Measurements from ENCODE around the gene PLXNA4.

PLXNA4 gene

DNA sequence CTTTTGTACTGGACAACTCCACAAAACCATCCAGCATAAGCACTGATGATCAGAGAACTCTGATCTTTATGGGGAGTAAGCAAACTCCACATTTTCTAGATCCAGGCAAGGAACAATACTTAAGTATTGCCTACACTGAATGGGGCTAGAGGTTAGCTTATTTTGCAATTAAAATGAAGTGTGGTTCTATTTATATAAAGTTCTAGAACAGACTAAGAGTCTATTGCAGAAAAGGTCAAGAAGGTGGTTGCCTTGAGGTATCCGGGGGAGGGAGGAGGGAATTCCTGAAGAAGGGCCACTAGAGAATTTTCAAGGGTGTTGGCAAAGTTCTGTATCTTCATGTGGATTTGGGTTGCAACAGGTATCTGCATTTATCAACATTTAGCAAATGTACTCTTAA lies 477.9 kb downstream of the PLXNA4 start:
- H3K27ac ChIP-seq (ENCODE audit: low read length, poor library complexity, severe bottlenecking): no peak overlapping the region
- H3K9me3 ChIP-seq (ENCODE audit: control insufficient read depth, low read length): no peaks in the 10 kb centered on the region
- no peak overlapping the region for H3K9ac ChIP-seq (ENCODE audit: low read length)
- 50% methylated on average over 1 of the region's 1 CpG for WGBS
- H3K23ac ChIP-seq (ENCODE audit: low read length in 2 of 2): no peak overlapping the region
- no peak overlapping the region for H4K91ac ChIP-seq (ENCODE audit: low read length)
- no peak overlapping the region for H2BK15ac ChIP-seq (ENCODE audit: low read depth, poor library complexity, severe bottlenecking)
- H2BK12ac ChIP-seq (ENCODE audit: low read length in 2 of 2): no peak overlapping the region
- DNase-seq: no peak
- peaks cover 6 to 46% of the 10 kb centered on the region in 2 experiments for H3K27me3 ChIP-seq (ENCODE audit: control insufficient read depth in 1 of 2, insufficient read depth in 1 of 2, low read length in 2 of 2)
- H3K79me1 ChIP-seq (replicated peaks; ENCODE audit: low read length, poor library complexity, severe bottlenecking): no peaks in the 10 kb centered on the region
- no peak overlapping the region for H3K18ac ChIP-seq (ENCODE audit: low read depth in 1 of 2, low read length in 2 of 2)
- no peak overlapping the region for H3K4me3 ChIP-seq (ENCODE audit: insufficient read depth in 1 of 2, low read depth in 1 of 2, low read length in 2 of 2)
- H3K4me1 ChIP-seq (ENCODE audit: control insufficient read depth, insufficient read depth, low read depth, low read length): no peaks in the 10 kb centered on the region
- H3K4ac ChIP-seq (ENCODE audit: low read depth in 1 of 2, low read length in 2 of 2): no peak overlapping the region
- H2BK120ac ChIP-seq (ENCODE audit: low read depth, low read length): no peak overlapping the region
- H2AK5ac ChIP-seq (ENCODE audit: low read length, severe bottlenecking): no peak overlapping the region
- no peak overlapping the region for H4K8ac ChIP-seq (ENCODE audit: low read length)
- no peak overlapping the region for H3K14ac ChIP-seq (ENCODE audit: low read length in 2 of 2)
- H2BK5ac ChIP-seq (ENCODE audit: low read depth, low read length, poor library complexity, severe bottlenecking): no peak overlapping the region
- no peaks in the 10 kb centered on the region for H3K36me3 ChIP-seq (ENCODE audit: control insufficient read depth in 1 of 2, insufficient read depth in 2 of 2, low read depth in 1 of 2, low read length in 2 of 2)
- no peak overlapping the region for H2AFZ ChIP-seq (ENCODE audit: low read depth, low read length)
- no peak overlapping the region for H3K4me2 ChIP-seq (ENCODE audit: low read length, poor library complexity, severe bottlenecking)

DNA sequence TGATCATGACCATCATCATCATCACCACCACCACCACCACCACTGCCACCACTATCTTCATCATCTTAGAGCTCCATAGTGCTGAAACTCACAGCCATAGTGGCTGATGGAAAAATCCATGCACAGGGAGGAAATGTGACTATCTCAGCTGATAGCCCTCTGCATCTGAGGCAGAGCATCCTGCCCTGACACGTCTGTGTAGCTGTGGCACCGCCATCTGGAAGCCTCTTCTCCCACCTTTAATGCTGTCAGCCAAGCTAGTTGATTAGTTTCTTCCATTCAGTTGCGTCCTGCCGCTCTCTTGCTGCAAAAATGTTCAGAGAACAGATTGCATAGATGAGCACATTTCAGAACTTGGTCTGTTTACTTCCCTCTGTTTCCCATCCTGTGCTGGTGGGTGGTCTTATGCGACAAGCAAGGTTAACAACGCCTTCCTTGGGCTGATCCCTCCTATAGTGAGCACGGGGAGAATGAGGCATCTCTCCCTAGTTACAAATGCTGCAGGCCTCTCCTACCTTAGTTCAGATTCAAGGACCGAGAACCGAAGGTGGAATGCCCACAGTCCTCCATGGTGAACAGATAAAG lies 478.6 kb downstream of the PLXNA4 start:
- Histone ChIP-seq H3K4ac (ENCODE audit: low read depth in 1 of 2, low read length in 2 of 2) (no peak overlapping the region), H2BK5ac (ENCODE audit: low read depth, low read length, poor library complexity, severe bottlenecking) (no peak overlapping the region), H3K4me1 (ENCODE audit: control insufficient read depth, insufficient read depth, low read depth, low read length) (no peaks in the 10 kb centered on the region), H4K91ac (ENCODE audit: low read length) (no peak overlapping the region), H3K27me3 (ENCODE audit: control insufficient read depth in 1 of 2, insufficient read depth in 1 of 2, low read length in 2 of 2) (peaks cover 6 to 52% of the 10 kb centered on the region in 2 experiments), H2BK12ac (ENCODE audit: low read length in 2 of 2) (no peak overlapping the region), H3K4me2 (ENCODE audit: low read length, poor library complexity, severe bottlenecking) (no peak overlapping the region), H3K4me3 (ENCODE audit: insufficient read depth in 1 of 2, low read depth in 1 of 2, low read length in 2 of 2) (no peak overlapping the region), H3K79me1 (replicated peaks; ENCODE audit: low read length, poor library complexity, severe bottlenecking) (no peaks in the 10 kb centered on the region), H3K27ac (ENCODE audit: low read length, poor library complexity, severe bottlenecking) (no peak overlapping the region), H3K9ac (ENCODE audit: low read length) (no peak overlapping the region), H3K18ac (ENCODE audit: low read depth in 1 of 2, low read length in 2 of 2) (no peak overlapping the region), H2AK5ac (ENCODE audit: low read length, severe bottlenecking) (no peak overlapping the region), H3K9me3 (ENCODE audit: control insufficient read depth, low read length) (no peaks in the 10 kb centered on the region), H2BK120ac (ENCODE audit: low read depth, low read length) (no peak overlapping the region), H3K36me3 (ENCODE audit: control insufficient read depth in 1 of 2, insufficient read depth in 2 of 2, low read depth in 1 of 2, low read length in 2 of 2) (no peaks in the 10 kb centered on the region), H3K14ac (ENCODE audit: low read length in 2 of 2) (no peak overlapping the region), H4K8ac (ENCODE audit: low read length) (no peak overlapping the region), H2AFZ (ENCODE audit: low read depth, low read length) (no peak overlapping the region), H2BK15ac (ENCODE audit: low read depth, poor library complexity, severe bottlenecking) (no peak overlapping the region), H3K23ac (ENCODE audit: low read length in 2 of 2) (no peak overlapping the region)
- no peak for DNase-seq
- 69% methylated on average over 9 of the region's 9 CpGs for WGBS

DNA sequence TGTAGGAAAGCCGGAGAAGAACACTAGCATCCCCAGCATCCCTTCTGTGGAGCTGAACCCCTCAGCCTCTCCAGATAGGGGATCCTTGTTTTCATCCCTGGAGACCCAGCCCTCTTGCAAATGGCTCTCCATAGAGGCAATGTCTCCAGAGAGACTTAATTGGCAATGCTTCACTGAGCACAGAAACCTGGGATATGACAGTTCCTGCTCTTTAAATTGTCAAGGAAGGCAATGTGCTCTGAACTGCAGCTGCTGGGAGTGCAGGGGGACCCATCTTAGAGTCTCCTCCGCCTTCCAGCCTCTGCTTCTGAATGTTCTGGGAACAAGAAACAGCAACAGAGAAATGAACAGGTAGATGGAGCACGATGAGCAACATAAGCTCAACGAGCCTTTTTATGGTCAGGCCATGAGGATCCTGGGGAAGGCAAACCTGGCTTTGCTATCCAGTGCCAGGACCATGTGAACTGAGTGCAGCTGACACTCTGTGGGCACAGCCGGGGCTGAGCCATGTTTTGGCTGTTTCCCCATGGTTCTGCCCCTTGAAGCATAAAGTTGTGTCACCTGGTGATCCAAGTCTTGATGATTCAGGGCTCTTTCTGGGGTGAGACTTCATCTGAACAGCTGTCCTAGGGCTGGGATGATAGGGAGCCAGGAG lies 481.0 kb downstream of the PLXNA4 start:
- Histone ChIP-seq H2BK15ac (ENCODE audit: low read depth, poor library complexity, severe bottlenecking) (no peak overlapping the region), H2BK5ac (ENCODE audit: low read depth, low read length, poor library complexity, severe bottlenecking) (no peak overlapping the region), H2AFZ (ENCODE audit: low read depth, low read length) (no peak overlapping the region), H2AK5ac (ENCODE audit: low read length, severe bottlenecking) (no peak overlapping the region), H3K9ac (ENCODE audit: low read length) (no peak overlapping the region), H3K18ac (ENCODE audit: low read depth in 1 of 2, low read length in 2 of 2) (no peak overlapping the region), H3K9me3 (ENCODE audit: control insufficient read depth, low read length) (no peaks in the 10 kb centered on the region), H3K27me3 (ENCODE audit: control insufficient read depth in 1 of 2, insufficient read depth in 1 of 2, low read length in 2 of 2) (peaks cover 6 to 56% of the 10 kb centered on the region in 2 experiments), H3K23ac (ENCODE audit: low read length in 2 of 2) (no peak overlapping the region), H3K4me1 (ENCODE audit: control insufficient read depth, insufficient read depth, low read depth, low read length) (no peaks in the 10 kb centered on the region), H3K4me3 (ENCODE audit: insufficient read depth in 1 of 2, low read depth in 1 of 2, low read length in 2 of 2) (no peak overlapping the region), H3K36me3 (ENCODE audit: control insufficient read depth in 1 of 2, insufficient read depth in 2 of 2, low read depth in 1 of 2, low read length in 2 of 2) (no peaks in the 10 kb centered on the region), H3K4me2 (ENCODE audit: low read length, poor library complexity, severe bottlenecking) (no peak overlapping the region), H3K4ac (ENCODE audit: low read depth in 1 of 2, low read length in 2 of 2) (no peak overlapping the region), H3K79me1 (replicated peaks; ENCODE audit: low read length, poor library complexity, severe bottlenecking) (no peaks in the 10 kb centered on the region), H3K27ac (ENCODE audit: low read length, poor library complexity, severe bottlenecking) (no peak overlapping the region), H3K14ac (ENCODE audit: low read length in 2 of 2) (no peak overlapping the region), H2BK120ac (ENCODE audit: low read depth, low read length) (no peak overlapping the region), H4K91ac (ENCODE audit: low read length) (no peak overlapping the region), H4K8ac (ENCODE audit: low read length) (no peak overlapping the region), H2BK12ac (ENCODE audit: low read length in 2 of 2) (no peak overlapping the region)
- 62% methylated on average over 5 of the region's 5 CpGs for WGBS
- no peak for DNase-seq

DNA sequence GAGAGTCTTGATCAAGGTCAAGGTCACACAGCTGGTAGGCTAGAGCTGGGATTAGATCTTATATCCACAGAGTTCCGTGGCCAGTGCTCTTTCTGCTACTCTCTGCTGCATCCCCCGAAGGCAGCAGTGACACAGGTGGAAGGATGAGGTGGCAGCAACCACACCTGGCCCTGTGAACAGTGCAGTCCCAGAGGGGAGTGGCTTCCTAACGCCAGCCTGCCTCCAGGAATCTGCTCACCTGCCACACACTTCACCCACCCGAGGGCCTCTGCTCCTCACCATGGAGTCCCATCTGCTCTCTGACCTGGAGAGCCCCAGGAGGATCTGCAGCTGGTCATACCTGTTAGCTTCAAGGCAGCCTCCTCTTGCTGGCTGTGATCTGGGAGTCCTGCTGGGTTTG lies 484.2 kb downstream of the PLXNA4 start:
- no peak for DNase-seq
- 67% methylated on average over 4 of the region's 4 CpGs for WGBS
- no peak overlapping the region for H3K9ac ChIP-seq (ENCODE audit: low read length)
- H3K9me3 ChIP-seq (ENCODE audit: control insufficient read depth, low read length): no peaks in the 10 kb centered on the region
- H4K8ac ChIP-seq (ENCODE audit: low read length): no peak overlapping the region
- no peak overlapping the region for H2BK12ac ChIP-seq (ENCODE audit: low read length in 2 of 2)
- no peaks in the 10 kb centered on the region for H3K79me1 ChIP-seq (replicated peaks; ENCODE audit: low read length, poor library complexity, severe bottlenecking)
- H2BK120ac ChIP-seq (ENCODE audit: low read depth, low read length): no peak overlapping the region
- no peaks in the 10 kb centered on the region for H3K36me3 ChIP-seq (ENCODE audit: control insufficient read depth in 1 of 2, insufficient read depth in 2 of 2, low read depth in 1 of 2, low read length in 2 of 2)
- H3K27ac ChIP-seq (ENCODE audit: low read length, poor library complexity, severe bottlenecking): no peak overlapping the region
- H3K4me2 ChIP-seq (ENCODE audit: low read length, poor library complexity, severe bottlenecking): no peak overlapping the region
- no peak overlapping the region for H4K91ac ChIP-seq (ENCODE audit: low read length)
- no peak overlapping the region for H2AK5ac ChIP-seq (ENCODE audit: low read length, severe bottlenecking)
- no peak overlapping the region for H3K18ac ChIP-seq (ENCODE audit: low read depth in 1 of 2, low read length in 2 of 2)
- H2AFZ ChIP-seq (ENCODE audit: low read depth, low read length): no peak overlapping the region
- H3K4ac ChIP-seq (ENCODE audit: low read depth in 1 of 2, low read length in 2 of 2): no peak overlapping the region
- H2BK5ac ChIP-seq (ENCODE audit: low read depth, low read length, poor library complexity, severe bottlenecking): no peak overlapping the region
- no peak overlapping the region for H2BK15ac ChIP-seq (ENCODE audit: low read depth, poor library complexity, severe bottlenecking)
- H3K14ac ChIP-seq (ENCODE audit: low read length in 2 of 2): no peak overlapping the region
- peaks cover 6 to 55% of the 10 kb centered on the region in 2 experiments for H3K27me3 ChIP-seq (ENCODE audit: control insufficient read depth in 1 of 2, insufficient read depth in 1 of 2, low read length in 2 of 2)
- no peak overlapping the region for H3K4me3 ChIP-seq (ENCODE audit: insufficient read depth in 1 of 2, low read depth in 1 of 2, low read length in 2 of 2)
- H3K23ac ChIP-seq (ENCODE audit: low read length in 2 of 2): no peak overlapping the region
- no peaks in the 10 kb centered on the region for H3K4me1 ChIP-seq (ENCODE audit: control insufficient read depth, insufficient read depth, low read depth, low read length)
